Colon (tissue), 2 donors: ENCODE measurements around the gene RALGAPA1.

Source experiments
- FAIRE-seq: peaks from 2 replicates; lab custom pipeline; 2012; peaks lifted over from hg19 to GRCh38; lab: Jason Lieb, UNC
- donor health status: control.
- donor health status: control.

Gene RALGAPA1

DNA sequence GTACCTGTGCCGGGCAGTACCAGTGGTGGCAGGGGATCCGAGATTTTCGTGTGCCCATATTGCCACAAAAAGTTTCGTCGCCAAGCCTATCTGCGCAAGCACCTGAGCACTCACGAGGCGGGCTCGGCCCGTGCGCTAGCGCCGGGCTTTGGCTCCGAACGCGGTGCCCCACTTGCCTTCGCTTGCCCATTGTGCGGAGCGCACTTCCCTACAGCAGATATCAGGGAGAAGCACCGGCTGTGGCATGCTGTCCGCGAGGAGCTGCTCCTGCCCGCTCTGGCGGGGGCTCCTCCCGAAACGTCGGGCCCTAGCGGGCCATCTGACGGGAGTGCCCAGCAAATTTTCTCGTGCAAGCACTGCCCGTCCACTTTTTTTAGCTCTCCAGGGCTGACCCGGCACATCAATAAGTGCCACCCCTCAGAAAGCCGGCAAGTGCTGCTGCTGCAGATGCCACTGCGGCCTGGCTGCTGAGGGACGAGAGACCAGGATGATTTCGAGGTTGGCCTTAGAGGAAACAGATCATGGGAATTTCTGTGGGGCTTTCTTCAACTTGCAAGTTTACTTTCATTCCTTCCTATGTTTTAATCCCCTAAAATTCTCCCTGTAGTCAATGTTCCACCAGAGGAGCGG lies 273.5 kb downstream of the RALGAPA1 start:
- no peak for FAIRE-seq

GRCh38 chr14:35534873-35535482 lies 274.1 kb downstream of the RALGAPA1 start:
- no peak for FAIRE-seq

- no peak for FAIRE-seq
These were observed 274.8 kb downstream of the RALGAPA1 start for GRCh38 chr14:35534208-35534872.

DNA sequence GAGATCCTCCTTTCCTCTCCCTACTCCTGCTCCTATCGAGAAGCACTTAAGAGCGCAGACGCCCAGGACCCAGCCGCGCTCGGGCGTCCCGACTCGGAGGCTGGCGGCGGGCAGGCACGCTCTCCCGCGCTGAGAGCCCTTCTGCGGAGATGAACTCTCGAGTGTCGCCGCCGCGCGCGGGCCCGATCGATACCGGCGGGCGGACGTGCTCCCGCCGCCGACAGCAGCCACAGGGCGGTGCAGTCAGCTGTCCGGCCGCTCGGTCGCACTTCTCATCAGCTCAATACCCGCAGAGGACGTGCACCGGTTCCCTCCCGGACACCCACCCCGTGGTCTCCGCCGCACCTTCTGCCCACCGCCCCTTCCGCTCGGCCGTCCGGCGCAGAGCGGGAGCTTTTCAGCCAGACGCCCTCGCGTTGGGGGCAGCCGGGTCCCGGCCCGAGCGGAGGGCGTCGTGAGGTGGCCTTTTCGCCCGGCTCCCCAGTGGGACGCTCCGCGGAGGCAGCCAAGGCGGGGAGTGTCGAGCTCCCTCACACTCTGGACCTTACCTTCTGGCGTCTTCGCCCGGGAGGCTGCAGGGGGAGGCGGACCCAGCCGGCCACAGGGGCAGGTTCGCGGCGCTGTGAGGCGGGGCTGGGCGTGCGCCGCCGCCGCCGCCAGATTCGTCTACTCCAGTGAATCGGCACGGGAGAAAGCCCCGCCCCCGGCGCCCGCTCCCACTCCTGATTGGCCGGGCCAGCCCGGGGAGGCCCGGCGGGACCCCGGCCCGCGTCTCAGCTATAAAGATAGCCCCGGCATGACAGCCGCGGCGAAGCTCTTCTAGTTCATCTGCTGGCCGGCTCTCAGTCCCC lies 275.5 kb downstream of the RALGAPA1 start, which contains the start of gene INSM2:
Gene INSM2, plus strand, starts transcription at position 808 of the 851 bp plus-strand sequence. CDS start 89 bp downstream, outside the sequence.
- no peak for FAIRE-seq

DNA sequence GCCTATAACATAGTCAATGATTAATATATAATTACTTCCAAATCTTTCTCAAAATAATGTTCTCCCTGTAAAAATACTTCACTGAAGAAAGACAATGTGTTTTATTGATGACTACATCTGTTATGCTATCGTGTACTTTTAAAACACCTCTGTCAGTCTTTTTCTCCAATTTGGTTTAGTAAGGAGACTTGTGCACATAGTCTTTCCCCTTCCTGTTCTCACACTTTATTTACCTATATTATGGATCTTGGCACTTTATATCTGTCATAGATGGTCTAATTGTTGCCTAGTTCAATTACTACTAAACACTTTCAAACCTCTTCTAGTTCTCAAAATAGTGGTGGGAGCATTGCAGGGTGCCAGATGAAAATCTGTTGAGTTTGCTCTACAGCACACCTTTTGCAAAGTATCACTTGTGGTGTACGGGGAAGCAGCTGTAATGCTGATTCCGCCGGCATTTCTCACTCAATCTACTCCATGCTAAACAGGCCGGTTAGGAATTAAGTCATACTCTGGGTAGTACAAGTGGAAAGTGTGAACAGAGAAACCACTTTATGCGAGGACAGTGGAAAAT lies 276.2 kb downstream of the RALGAPA1 start:
- no peak for FAIRE-seq

- no peak for FAIRE-seq
These were observed 276.9 kb downstream of the RALGAPA1 start for GRCh38 chr14:35531960-35532747.

GRCh38 chr14:35526962-35527361 lies 282.1 kb downstream of the RALGAPA1 start:
- no peak for FAIRE-seq

DNA sequence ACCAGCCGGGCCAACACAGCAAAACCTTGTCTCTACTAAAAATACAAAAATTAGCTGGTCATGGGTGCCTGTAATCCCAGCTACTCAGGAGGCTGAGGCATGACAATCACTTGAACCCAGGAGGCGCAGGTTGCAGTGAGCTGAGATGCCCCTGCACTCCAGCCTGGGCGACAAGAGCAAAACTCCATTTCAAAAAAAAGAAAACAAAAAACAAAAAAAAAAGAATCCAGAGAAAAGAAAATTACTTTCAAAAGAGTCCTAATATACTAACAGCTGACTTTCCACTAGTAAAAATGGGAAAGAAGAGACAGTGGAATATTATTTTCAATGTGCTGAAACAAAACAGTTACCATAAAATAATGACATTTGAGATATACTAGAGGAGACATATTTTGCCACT lies 283.4 kb downstream of the RALGAPA1 start:
- FAIRE-seq, result no peak

DNA sequence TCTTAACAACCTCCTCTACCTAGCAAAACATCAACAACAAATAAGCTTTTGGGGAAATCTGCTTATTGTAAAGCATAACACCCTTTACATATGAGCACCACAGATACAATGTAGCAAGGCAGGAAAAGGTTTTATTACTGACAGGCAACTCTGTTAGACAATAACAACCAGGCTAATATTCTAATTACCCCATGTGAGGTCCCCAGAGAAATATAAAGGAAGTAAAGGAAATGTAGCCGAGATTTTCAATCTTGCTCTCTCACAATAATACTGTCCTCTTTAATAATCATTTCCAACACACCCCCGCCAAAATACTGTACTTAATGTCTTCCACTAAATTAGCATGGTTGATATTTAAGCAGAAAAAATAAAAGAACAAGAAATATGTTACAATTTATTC lies 289.1 kb downstream of the RALGAPA1 start:
- FAIRE-seq, result no peak

DNA sequence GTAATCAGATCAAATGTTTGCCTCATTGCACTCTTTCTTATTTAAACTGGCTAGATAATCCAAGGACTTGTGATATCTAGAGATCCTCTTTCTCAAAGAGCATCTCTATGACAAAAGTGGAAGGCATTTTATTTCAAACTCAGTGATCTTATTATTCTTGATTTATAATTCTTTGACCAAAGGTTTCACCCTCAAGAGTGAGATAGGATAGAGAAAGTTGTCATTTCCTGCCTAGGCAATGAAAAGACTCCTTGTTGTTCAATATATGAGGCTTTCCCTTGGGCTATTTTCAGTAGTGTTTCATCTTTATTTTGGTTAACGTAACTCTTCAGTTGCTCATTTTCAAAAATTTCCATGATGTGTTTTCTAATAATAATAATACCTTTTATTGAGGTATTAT lies 293.2 kb downstream of the RALGAPA1 start:
- FAIRE-seq, result no peak

- FAIRE-seq, result no peak
These were observed 296.3 kb downstream of the RALGAPA1 start for GRCh38 chr14:35512765-35513164.

DNA sequence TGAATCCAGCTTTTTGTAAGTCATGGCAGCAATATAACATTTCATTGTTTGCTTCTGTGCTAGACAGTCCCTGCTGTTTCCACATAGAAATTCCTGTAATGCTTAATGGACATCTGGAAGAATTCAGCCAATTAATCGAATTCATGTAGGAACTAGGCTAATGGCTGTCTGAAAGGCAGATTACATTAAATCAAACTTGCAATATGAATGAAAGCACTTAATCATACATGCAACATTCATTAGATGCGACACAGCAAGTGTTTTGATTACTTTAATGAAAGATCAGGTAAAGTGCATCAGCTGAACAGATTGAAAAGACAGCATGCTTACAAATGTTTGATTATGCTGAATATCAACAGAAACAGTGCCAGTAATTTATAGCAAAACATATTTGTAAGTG lies 299.2 kb downstream of the RALGAPA1 start:
- no peak for FAIRE-seq

DNA sequence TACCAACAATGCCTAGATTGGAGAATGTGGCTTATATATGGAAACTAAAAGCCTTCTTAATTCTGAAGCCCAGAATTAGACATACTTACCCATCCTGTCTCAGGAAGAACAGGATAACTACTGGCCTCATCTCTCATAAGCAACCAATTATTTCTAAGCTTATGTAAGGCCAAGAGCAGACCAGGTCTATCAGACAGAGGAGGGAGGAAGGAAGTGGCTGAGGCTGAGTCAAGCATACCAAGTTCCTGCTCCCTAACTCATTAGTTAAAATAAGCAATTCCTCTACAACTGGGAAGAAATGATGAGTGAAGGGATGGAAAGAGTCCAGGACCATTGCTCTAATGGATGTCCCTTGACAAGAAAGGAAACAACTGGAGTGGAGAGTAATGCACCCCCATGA lies 302.2 kb downstream of the RALGAPA1 start:
- no peak for FAIRE-seq

DNA sequence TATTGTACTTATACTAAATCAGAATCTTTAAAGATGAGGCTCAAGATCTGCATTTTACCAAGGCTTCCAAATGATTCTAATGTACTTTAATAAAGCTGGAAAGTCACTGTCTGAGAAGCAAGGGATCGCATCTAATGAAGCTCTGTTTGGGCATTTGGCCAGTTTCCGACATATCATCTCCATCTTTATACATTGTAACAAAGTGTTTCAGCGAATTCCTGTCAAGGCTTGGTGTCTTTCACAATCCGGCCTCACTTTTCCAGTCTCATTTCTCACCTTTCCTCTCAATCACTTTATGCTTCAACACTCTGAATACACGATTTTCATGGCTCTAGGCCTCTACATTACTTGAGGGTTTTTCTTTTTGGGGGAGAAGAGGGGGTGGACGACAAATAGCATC lies 302.6 kb downstream of the RALGAPA1 start:
- no peak for FAIRE-seq

DNA sequence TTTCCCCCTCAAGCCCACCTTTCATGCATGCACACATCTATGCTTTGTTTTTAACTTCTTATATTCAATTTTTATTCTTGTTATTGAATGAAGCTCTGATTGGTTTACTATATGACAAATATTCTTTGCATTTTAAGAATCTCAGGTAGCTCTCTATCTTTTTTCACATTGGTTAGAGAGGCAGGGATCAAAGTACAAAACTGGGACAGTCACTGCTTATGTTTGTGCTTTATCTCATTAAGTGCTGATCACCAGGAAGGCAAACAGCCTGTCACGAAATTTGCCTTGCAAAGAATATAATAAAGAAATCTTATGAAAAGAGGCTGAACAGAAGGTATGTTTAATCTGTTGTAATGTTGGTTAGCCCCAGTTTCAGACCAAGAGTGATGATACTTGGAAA lies 304.8 kb downstream of the RALGAPA1 start:
- FAIRE-seq, result no peak

DNA sequence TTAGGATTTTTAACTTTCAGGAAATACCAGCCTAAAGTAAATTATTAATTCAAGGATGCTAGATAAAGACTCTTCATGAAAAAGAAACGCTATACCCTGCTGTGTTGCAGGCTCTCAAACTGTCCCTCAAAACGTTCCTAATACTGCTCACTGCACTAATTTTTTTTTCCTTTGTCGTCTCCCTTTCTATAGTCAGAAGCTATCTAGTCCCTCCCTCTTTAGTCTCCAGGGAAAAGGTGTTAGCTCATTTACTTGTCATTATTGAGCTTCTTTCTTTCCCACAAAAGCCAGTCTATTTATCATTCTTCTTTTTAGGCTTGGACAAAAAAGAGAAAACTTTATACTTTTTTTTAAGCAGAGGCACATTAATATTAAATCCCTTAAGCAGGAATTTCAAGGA lies 305.4 kb downstream of the RALGAPA1 start:
- no peak for FAIRE-seq

- no peak for FAIRE-seq
These were observed 309.9 kb downstream of the RALGAPA1 start for GRCh38 chr14:35499180-35499579.

- FAIRE-seq, result no peak
These were observed 313.8 kb downstream of the RALGAPA1 start for GRCh38 chr14:35495278-35495677.

DNA sequence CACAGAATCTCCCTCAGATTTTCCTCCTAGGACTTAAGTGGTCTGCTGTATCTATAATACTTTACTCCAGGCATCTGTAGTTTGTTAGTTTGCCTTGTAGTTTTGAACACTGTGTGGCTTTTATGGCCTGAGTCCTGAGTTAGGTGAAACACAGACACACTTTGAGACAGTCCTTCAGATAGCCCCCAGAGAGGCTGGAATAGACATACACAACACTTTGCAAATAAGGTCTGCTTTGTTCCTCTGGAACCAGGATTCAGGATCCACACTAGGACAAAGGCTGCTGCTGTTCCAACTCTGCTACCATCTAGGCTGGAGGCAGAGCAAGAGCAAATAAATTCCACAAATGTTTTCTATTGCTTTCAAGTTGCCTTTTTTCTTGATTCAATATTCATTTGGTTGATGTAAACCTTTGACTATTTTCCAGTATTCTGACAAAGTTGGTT lies 316.5 kb downstream of the RALGAPA1 start:
- no peak for FAIRE-seq
